BLaER1 (cell line): ENCODE results near the gene LDB2.

Source experiments
- H3K27ac ChIP-seq: shearing (Covaris generic); formaldehyde crosslinking; 2 replicates; pipeline ENCODE4 v1.8.1; 2022
- H3K27me3 ChIP-seq: shearing (Covaris generic); formaldehyde crosslinking; 2 replicates; pipeline ENCODE4 v1.8.1; 2022
- H3K36me3 ChIP-seq: shearing (Covaris generic); formaldehyde crosslinking; 2 replicates; pipeline ENCODE4 v1.8.1; 2022
- H3K4me1 ChIP-seq: shearing (Covaris generic); formaldehyde crosslinking; 2 replicates; pipeline ENCODE4 v1.8.1; 2022
- H3K4me2 ChIP-seq: shearing (Covaris generic); formaldehyde crosslinking; 2 replicates; pipeline ENCODE4 v1.8.1; 2022
- H3K4me3 ChIP-seq: shearing (Covaris generic); formaldehyde crosslinking; 2 replicates; pipeline ENCODE4 v1.8.1; 2022
- H3K9ac ChIP-seq: shearing (Covaris generic); formaldehyde crosslinking; 2 replicates; pipeline ENCODE4 v1.8.1; 2022
- H3K9me3 ChIP-seq: shearing (Covaris generic); formaldehyde crosslinking; 2 replicates; pipeline ENCODE4 v1.8.1; 2022
- H4K20me1 ChIP-seq: shearing (Covaris generic); formaldehyde crosslinking; 2 replicates; pipeline ENCODE4 v1.8.1; 2022
- Cebpa-rat ChIP-seq: shearing (Covaris generic); IDR thresholded peaks from 2 replicates; pipeline ENCODE4 v1.8.1; 2022

Gene LDB2

DNA sequence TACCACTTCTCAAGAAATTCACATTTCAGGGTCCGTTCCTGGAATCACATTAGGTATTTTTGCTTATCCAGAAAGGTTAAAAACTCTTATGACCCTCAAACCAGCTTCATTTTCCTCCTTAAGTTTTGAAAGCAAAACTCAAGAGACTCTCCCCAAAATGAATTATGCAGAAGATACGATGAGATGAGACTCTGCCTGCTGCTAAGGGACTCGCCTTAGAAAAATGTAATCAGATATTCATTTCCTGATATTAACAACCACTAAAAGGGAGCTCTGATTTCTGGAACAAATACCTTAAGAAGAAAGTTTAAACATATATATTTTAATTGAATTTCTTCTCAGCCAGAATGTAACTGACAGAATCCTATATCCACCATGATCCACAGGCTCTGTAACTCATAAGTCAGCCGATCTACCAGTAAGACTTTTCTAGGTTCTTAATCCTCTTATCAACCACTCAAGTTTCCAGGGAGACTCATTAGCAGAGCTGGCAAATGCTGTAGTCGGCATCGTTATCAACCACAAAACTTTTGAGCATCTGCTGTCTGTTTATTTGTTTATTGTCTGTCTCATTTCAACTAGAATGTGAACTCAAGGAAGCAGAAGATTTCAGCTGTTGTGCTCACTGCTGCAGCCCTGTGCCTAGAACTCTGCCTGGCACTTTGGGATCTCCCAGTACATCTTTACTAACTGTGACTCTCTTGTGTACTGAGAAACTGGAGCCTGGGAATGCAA, 112.5 kb downstream of the LDB2 start:
- H3K4me1 ChIP-seq = no peaks in the 10 kb centered on the region
- H3K36me3 ChIP-seq = no peaks in the 10 kb centered on the region
- H3K27ac ChIP-seq = no peak overlapping the region

DNA sequence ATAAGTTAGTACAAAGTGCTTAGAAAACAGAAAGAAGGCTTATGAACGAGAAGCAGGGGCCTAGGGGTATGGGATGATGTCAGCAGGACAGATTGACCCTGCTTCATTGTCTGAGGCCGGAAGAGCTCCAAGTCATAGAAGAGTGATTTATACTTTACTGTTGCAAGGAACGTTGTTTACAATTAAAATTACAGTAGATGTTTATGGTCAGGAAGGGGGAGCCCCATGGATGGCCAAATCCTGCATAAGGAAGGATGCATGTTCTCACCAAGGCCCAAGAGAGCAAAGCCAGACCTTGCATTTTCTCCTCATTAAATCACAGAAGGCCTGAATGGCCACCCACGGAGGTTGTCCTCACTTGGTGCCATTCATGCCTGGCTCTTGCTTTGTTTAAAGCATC, 115.3 kb downstream of the LDB2 start:
- H3K4me1 ChIP-seq = no peaks in the 10 kb centered on the region
- no peaks in the 10 kb centered on the region for H3K36me3 ChIP-seq
- H3K9me3 ChIP-seq = no peaks in the 10 kb centered on the region
- no peak for TF ChIP-seq Cebpa-rat
- no peak overlapping the region for H3K4me3 ChIP-seq
- H3K27ac ChIP-seq = no peak overlapping the region
- no peaks in the 10 kb centered on the region for H3K27me3 ChIP-seq
- no peak overlapping the region for H3K9ac ChIP-seq
- no peaks in the 10 kb centered on the region for H4K20me1 ChIP-seq
- no peak overlapping the region for H3K4me2 ChIP-seq

More for the DNA sequence above, 112.5 kb downstream of the LDB2 start:
- Histone ChIP-seq H3K9me3 (no peaks in the 10 kb centered on the region), H3K4me3 (no peak overlapping the region), H4K20me1 (no peaks in the 10 kb centered on the region), H3K4me2 (no peak overlapping the region), H3K27me3 (no peaks in the 10 kb centered on the region), H3K9ac (no peak overlapping the region)
- no peak for TF ChIP-seq Cebpa-rat

DNA sequence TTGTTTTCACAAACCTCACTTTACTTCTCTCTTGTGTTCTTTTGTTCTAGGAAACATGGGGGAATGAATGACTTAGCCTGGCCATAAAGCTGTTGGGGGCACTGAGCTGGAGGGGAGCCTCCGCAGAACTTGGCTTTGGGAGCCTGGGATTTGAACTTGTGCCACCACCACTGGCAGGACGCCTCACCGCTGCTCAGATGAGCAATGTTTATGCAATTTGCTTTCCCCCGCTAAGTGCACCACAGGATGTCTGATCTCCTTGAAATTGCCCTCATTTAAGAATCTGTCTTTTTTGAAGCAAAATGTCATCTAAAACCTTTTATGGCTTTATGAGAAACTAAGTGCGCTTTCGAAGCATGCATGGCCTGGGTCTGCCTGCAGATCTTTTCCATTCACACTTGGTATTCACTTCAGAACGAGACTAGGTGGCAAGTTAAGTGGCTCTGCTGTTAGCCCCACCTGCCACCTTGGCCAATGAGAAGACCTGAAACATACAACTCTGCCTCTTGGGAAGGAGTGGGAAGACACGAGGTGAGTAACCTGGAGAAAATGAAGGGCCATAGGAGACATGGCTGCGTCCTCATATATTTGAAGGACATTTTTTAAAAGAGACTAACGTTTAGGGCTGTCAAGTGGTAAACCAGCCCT, 119.3 kb downstream of the LDB2 start:
- H3K4me3 ChIP-seq = no peak overlapping the region
- H3K36me3 ChIP-seq = no peaks in the 10 kb centered on the region
- TF ChIP-seq Cebpa-rat = no peak
- H3K27me3 ChIP-seq = no peaks in the 10 kb centered on the region
- H3K4me2 ChIP-seq = no peak overlapping the region
- no peaks in the 10 kb centered on the region for H4K20me1 ChIP-seq
- no peaks in the 10 kb centered on the region for H3K4me1 ChIP-seq
- H3K9me3 ChIP-seq = no peaks in the 10 kb centered on the region
- no peak overlapping the region for H3K9ac ChIP-seq
- H3K27ac ChIP-seq = no peak overlapping the region

DNA sequence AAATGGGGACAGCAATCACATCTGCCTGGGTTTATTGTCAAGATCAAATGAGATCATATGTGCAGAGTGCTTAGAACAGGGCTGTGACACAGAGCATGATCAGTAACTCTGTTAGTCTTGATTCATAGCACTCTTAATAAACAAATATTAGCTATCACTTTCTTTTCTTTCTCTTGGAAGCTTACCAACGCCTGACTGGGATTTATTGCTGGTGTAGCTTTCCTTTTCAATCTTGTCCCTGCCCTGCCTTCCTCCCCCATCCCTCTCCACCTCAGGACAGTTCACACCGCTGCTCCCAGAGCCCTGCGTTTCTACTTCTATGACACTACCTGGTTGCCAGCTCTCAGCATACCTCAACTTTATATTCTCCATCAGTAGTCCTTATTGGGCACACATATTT, 120.7 kb downstream of the LDB2 start:
- H3K9me3 ChIP-seq = no peaks in the 10 kb centered on the region
- H4K20me1 ChIP-seq = no peaks in the 10 kb centered on the region
- H3K27me3 ChIP-seq = no peaks in the 10 kb centered on the region
- H3K9ac ChIP-seq = no peak overlapping the region
- no peak overlapping the region for H3K27ac ChIP-seq
- H3K4me1 ChIP-seq = no peaks in the 10 kb centered on the region
- H3K4me3 ChIP-seq = no peak overlapping the region
- TF ChIP-seq Cebpa-rat = no peak
- no peaks in the 10 kb centered on the region for H3K36me3 ChIP-seq
- H3K4me2 ChIP-seq = no peak overlapping the region

DNA sequence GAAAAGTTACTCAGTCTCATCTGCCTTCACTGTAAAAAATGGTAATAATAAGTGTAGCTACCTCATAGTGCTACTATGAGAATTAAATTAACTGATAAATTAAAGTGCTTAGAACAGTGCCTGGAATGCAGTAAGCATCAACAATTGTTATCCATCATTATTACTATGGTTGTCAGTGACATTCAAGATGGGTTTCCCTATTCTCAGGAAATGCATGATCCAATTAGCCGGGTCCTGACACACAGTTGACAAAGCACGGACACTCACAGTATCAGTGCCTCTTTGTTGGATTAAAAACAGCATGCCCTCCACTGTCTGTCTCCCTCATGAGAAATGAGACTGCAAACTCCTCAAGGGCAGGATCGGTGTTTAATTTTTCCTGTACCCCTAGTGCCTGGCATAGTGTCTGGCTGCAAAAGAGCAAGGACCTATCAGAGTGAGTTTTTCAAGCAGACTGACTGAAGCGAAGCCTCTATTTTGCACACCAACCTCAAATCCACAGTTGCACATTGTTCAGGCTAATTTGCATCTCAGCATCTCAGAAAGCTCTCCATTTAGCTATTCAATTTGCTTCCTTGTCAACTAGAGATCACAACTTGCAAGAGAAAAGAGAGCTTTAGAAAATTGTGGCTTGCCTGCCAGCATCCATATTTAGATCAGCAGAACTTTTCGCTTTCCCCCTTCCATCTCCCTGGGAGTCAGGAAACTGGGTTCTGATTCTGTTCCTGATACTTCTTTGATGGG, 122.9 kb downstream of the LDB2 start:
- H4K20me1 ChIP-seq = no peaks in the 10 kb centered on the region
- no peak for TF ChIP-seq Cebpa-rat
- H3K27me3 ChIP-seq = no peaks in the 10 kb centered on the region
- H3K4me2 ChIP-seq = no peak overlapping the region
- H3K4me1 ChIP-seq = no peaks in the 10 kb centered on the region
- H3K4me3 ChIP-seq = no peak overlapping the region
- no peaks in the 10 kb centered on the region for H3K36me3 ChIP-seq
- H3K9me3 ChIP-seq = no peaks in the 10 kb centered on the region
- no peak overlapping the region for H3K27ac ChIP-seq
- no peak overlapping the region for H3K9ac ChIP-seq

GRCh38 chr4:16772366-16772850, 126.0 kb downstream of the LDB2 start:
- H4K20me1 ChIP-seq = no peaks in the 10 kb centered on the region
- no peaks in the 10 kb centered on the region for H3K36me3 ChIP-seq
- H3K4me2 ChIP-seq = no peak overlapping the region
- no peak overlapping the region for H3K27ac ChIP-seq
- H3K4me3 ChIP-seq = no peak overlapping the region
- H3K27me3 ChIP-seq = no peaks in the 10 kb centered on the region
- no peaks in the 10 kb centered on the region for H3K4me1 ChIP-seq
- TF ChIP-seq Cebpa-rat = no peak
- H3K9me3 ChIP-seq = no peaks in the 10 kb centered on the region
- no peak overlapping the region for H3K9ac ChIP-seq

DNA sequence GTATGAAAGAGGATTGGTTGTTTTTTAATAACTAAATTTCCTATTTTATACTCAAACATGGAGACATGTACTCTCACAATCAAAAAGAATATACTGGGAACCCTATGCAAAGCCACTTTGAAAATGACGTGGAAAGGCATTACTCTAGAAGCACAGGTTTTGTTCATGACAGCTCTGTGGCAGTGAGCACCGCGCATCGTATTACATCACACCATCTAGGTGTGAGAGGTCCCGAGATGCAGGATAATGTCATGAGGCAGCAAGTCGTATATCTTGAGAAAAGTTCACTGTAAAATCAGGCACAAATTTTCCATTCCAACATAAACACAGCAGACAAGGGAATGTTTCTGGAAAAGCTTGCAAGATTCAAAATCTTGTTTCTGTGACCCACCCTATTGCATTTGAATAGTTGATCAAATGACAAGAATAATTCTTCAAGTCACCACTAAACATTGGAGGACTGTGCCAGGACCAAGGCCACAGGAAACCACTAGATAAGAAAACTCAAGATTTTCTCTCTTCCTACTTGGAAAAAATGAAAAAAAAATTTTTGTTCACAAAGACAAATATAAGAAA, 127.6 kb downstream of the LDB2 start:
- no peaks in the 10 kb centered on the region for H4K20me1 ChIP-seq
- H3K4me1 ChIP-seq = no peaks in the 10 kb centered on the region
- no peaks in the 10 kb centered on the region for H3K27me3 ChIP-seq
- H3K4me3 ChIP-seq = no peak overlapping the region
- no peaks in the 10 kb centered on the region for H3K36me3 ChIP-seq
- H3K4me2 ChIP-seq = no peak overlapping the region
- TF ChIP-seq Cebpa-rat = no peak
- H3K9ac ChIP-seq = no peak overlapping the region
- no peaks in the 10 kb centered on the region for H3K9me3 ChIP-seq
- no peak overlapping the region for H3K27ac ChIP-seq

DNA sequence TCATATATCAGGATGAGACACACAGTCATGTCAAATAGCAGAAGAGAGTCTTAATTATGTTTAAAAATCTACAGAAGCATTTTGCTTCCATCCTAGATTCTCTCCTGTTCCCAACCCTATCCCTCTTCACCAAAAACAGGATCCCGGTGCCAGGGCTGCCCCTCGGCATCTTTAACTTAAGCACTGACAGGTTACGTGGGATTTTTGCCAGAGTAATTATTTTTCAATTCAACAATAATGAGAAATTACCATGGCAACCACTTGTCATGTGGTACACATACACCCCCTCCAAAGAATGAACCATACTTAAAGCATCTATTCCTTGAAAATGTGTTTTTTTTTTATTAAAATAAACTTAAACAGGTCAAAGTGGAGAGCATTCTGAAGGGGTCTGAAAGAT, 130.6 kb downstream of the LDB2 start:
- no peak overlapping the region for H3K4me2 ChIP-seq
- no peak overlapping the region for H3K4me3 ChIP-seq
- H3K4me1 ChIP-seq = no peaks in the 10 kb centered on the region
- no peak for TF ChIP-seq Cebpa-rat
- no peaks in the 10 kb centered on the region for H4K20me1 ChIP-seq
- no peaks in the 10 kb centered on the region for H3K36me3 ChIP-seq
- no peaks in the 10 kb centered on the region for H3K9me3 ChIP-seq
- H3K9ac ChIP-seq = no peak overlapping the region
- no peaks in the 10 kb centered on the region for H3K27me3 ChIP-seq
- H3K27ac ChIP-seq = no peak overlapping the region

GRCh38 chr4:16767251-16767650, 131.2 kb downstream of the LDB2 start:
- Histone ChIP-seq H3K4me3 (no peak overlapping the region), H3K9me3 (no peaks in the 10 kb centered on the region), H3K36me3 (no peaks in the 10 kb centered on the region), H4K20me1 (no peaks in the 10 kb centered on the region), H3K4me2 (no peak overlapping the region), H3K27me3 (no peaks in the 10 kb centered on the region), H3K27ac (no peak overlapping the region), H3K9ac (no peak overlapping the region), H3K4me1 (no peaks in the 10 kb centered on the region)
- no peak for TF ChIP-seq Cebpa-rat

DNA sequence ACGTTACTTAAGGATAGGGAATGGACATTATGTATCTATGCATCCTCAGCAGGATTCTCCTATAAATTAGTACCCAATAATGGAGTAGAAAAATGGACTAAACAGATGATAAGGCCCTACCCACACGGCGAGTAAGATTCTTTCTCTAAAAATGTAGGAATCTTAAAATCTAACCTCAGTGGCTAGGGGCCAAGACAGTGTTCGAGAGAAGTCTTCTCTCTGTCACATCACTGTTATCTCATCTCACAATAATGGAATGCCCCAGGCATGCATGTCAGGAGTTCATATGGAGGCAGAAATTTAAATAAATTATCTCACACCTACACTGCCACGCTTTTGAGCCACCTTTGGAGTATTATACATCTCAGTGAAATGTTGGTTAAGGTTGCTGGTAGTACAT, 132.9 kb downstream of the LDB2 start:
- Histone ChIP-seq H3K27me3 (no peaks in the 10 kb centered on the region), H3K9ac (no peak overlapping the region), H3K4me1 (no peaks in the 10 kb centered on the region), H3K4me2 (no peak overlapping the region), H3K4me3 (no peak overlapping the region), H3K36me3 (no peaks in the 10 kb centered on the region), H4K20me1 (no peaks in the 10 kb centered on the region), H3K9me3 (no peaks in the 10 kb centered on the region), H3K27ac (no peak overlapping the region)
- TF ChIP-seq Cebpa-rat = no peak
